HG02973 (cell line): ENCODE data around the gene LHPP.
A peak's percentile ranks its signal among the peaks of the same experiment; 100 is the strongest.

Experiments used
- ATAC-seq: cut with Tn5 transposase; IDR thresholded peaks from one replicate; pipeline ENCODE4 v1.9.1; 2021; ENCODE audit warnings: moderate library complexity; ENCODE audit not compliant: unreplicated experiment

LHPP gene

GRCh38 chr10:124619802-124620490 is 158.3 kb downstream of the LHPP start:
- peak; percentile 41 for ATAC-seq

- ATAC-seq = no peak
Measured at GRCh38 chr10:124621637-124622036, 160.0 kb downstream of the LHPP start.

- ATAC-seq = no peak
Measured at GRCh38 chr10:124622158-124622557, 160.5 kb downstream of the LHPP start.

GRCh38 chr10:124622866-124623536 is 161.4 kb downstream of the LHPP start:
- no peak for ATAC-seq

GRCh38 chr10:124624006-124624405 is 162.4 kb downstream of the LHPP start:
- ATAC-seq = no peak

- no peak for ATAC-seq
Measured at GRCh38 chr10:124624466-124624865, 162.8 kb downstream of the LHPP start.

GRCh38 chr10:124624895-124625294 is 163.3 kb downstream of the LHPP start:
- ATAC-seq = no peak

GRCh38 chr10:124625831-124626238 is 164.2 kb downstream of the LHPP start:
- ATAC-seq = no peak

- ATAC-seq = peak; percentile 68
Measured at GRCh38 chr10:124626759-124627380, 165.2 kb downstream of the LHPP start.

- no peak for ATAC-seq
Measured at GRCh38 chr10:124627866-124628675, 166.4 kb downstream of the LHPP start.

- no peak for ATAC-seq
Measured at GRCh38 chr10:124628676-124629021, 167.0 kb downstream of the LHPP start.

GRCh38 chr10:124629415-124629814 is 167.8 kb downstream of the LHPP start:
- no peak for ATAC-seq

- no peak for ATAC-seq
Measured at GRCh38 chr10:124629842-124630241, 168.2 kb downstream of the LHPP start.

GRCh38 chr10:124630551-124630950 is 168.9 kb downstream of the LHPP start:
- no peak for ATAC-seq

GRCh38 chr10:124632064-124632531 is 170.5 kb downstream of the LHPP start:
- ATAC-seq = no peak

- ATAC-seq = no peak
Measured at GRCh38 chr10:124632566-124632965, 170.9 kb downstream of the LHPP start.

GRCh38 chr10:124636271-124636995 is 174.8 kb downstream of the LHPP start:
- ATAC-seq = no peak

- no peak for ATAC-seq
Measured at GRCh38 chr10:124637091-124637700, 175.6 kb downstream of the LHPP start.

GRCh38 chr10:124637746-124638145 is 176.1 kb downstream of the LHPP start:
- ATAC-seq = no peak

- ATAC-seq = no peak
Measured at GRCh38 chr10:124639206-124639605, 177.6 kb downstream of the LHPP start.
